K562 (cell line): ENCODE data around the gene FHIT. TPM values are rescaled to one million over a fixed set of nuclear protein-coding genes. Genes with fewer than 3 reads are reported as not detected.

Experiments
- ATAC-seq: fragments of 200-7000 bp; cut with Tn5 transposase; 3 replicates; pipeline ENCODE4 v1.9.1; 2020; ENCODE audit warnings: moderate library complexity
- BruUV-seq: library from RNA; stranded (reverse); fragments of 400-500 nt; replicated peaks from 2 replicates; lab custom pipeline; 2021; lab: Mats Ljungman, UMichigan
- CTCF ChIA-PET: fragments of 300-600 bp; formaldehyde crosslinking; extraction: SDS; loops from one replicate; lab custom pipeline; 2021; ENCODE audit warnings: low intra/inter-chr PET ratio; lab: Yijun Ruan, JAX
- POLR2A ChIA-PET: fragments of 300-600, 350-650 bp; sonication (Branson Sonifier 250); formaldehyde crosslinking; extraction: SDS; loops from one replicate; lab custom pipeline; 2021; ENCODE audit warnings: antibody characterized with exemption, inconsistent platforms; lab: Yijun Ruan, JAX
- DNase-seq, 4 experiments: peaks; one replicate each; pipeline versions ENCODE4 v3.0.0 to v3.0.0-alpha.2; 2011 to 2018; ENCODE audit warnings: low spot score in 3 of 4, mixed read lengths in 3 of 4; ENCODE audit errors: extremely low read depth in 1 of 4
- FAIRE-seq: peaks from 2 replicates; lab custom pipeline; 2011; peaks lifted over from hg19 to GRCh38; lab: Jason Lieb, UNC
- H2AFZ ChIP-seq: 2 replicates; pipeline ENCODE4 v1.6.0; 2011; ENCODE audit warnings: low read depth, low read length, control low read depth, inconsistent platforms
- H3K27ac ChIP-seq: fragments of 200-600 bp; 3 replicates; pipeline ENCODE4 v1.8.0; 2011; ENCODE audit warnings: low read depth, mild to moderate bottlenecking, control low read depth, inconsistent platforms, low read length, moderate library complexity, mixed read lengths; ENCODE audit errors: extremely low read depth
- H3K27me3 ChIP-seq, 2 experiments: fragments of 300-600 bp in 1 of 2; 2 replicates in 1 of 2; 3 replicates in 1 of 2; pipeline versions ENCODE4 v1.6.0 to v1.8.0; 2011; ENCODE audit warnings: inconsistent platforms in 2 of 2, low read length in 2 of 2, mild to moderate bottlenecking in 1 of 2, mixed read lengths in 1 of 2, moderate library complexity in 1 of 2; ENCODE audit not compliant: control insufficient read depth in 2 of 2, insufficient read depth in 2 of 2
- H3K36me3 ChIP-seq: fragments of 300-600 bp; 3 replicates; pipeline ENCODE4 v1.8.0; 2011; ENCODE audit warnings: mild to moderate bottlenecking, low read length, inconsistent platforms; ENCODE audit not compliant: control insufficient read depth, insufficient read depth
- H3K4me1 ChIP-seq, 2 experiments: fragments of 200-600 bp in 1 of 2; replicated peaks in 1 of 2; 2 replicates in 1 of 2; 3 replicates in 1 of 2; pipeline versions ENCODE4 v1.5.1 to v1.8.0; 2011; ENCODE audit warnings: inconsistent platforms in 2 of 2, low read length in 2 of 2, mild to moderate bottlenecking in 1 of 2, mixed read lengths in 1 of 2, moderate library complexity in 1 of 2; ENCODE audit not compliant: control insufficient read depth in 2 of 2, insufficient read depth in 2 of 2
- H3K4me2 ChIP-seq: 2 replicates; pipeline ENCODE4 v1.6.1; 2011; ENCODE audit warnings: low read length, control low read depth, inconsistent platforms, mixed read lengths; ENCODE audit not compliant: insufficient read depth
- H3K4me3 ChIP-seq: fragments of 200-600 bp; sonication (generic), shearing (Covaris generic); 2 replicates; pipeline ENCODE4 v1.5.1; 2016; ENCODE audit warnings: control low read depth, inconsistent platforms
- H3K79me2 ChIP-seq: fragments of 200-600 bp; 3 replicates; pipeline ENCODE4 v1.8.0; 2011; ENCODE audit warnings: low read length, inconsistent platforms; ENCODE audit not compliant: control insufficient read depth, insufficient read depth
- H3K9ac ChIP-seq, 2 experiments: 2 replicates each; pipeline versions ENCODE4 v1.6.0 to v1.6.1; 2011; ENCODE audit warnings: low read depth in 2 of 2, low read length in 2 of 2, control low read depth in 1 of 2, inconsistent platforms in 1 of 2, mild to moderate bottlenecking in 1 of 2, mixed read lengths in 1 of 2; ENCODE audit not compliant: insufficient read depth in 1 of 2
- H3K9me1 ChIP-seq: one replicate; pipeline ENCODE4 v1.6.0; 2011; ENCODE audit warnings: inconsistent platforms, mild to moderate bottlenecking, low read length, moderate library complexity; ENCODE audit not compliant: control insufficient read depth, insufficient read depth
- H3K9me3 ChIP-seq: replicated peaks from 2 replicates; pipeline ENCODE4 v1.5.1; 2011; ENCODE audit warnings: low read depth, low read length, inconsistent platforms; ENCODE audit not compliant: control insufficient read depth, insufficient read depth
- H4K20me1 ChIP-seq: replicated peaks from 2 replicates; pipeline ENCODE4 v1.6.1; 2011; ENCODE audit warnings: low read length, inconsistent platforms, mixed read lengths; ENCODE audit not compliant: control insufficient read depth, insufficient read depth
- FOXA3 ChIP-seq, 2 experiments: fragments of 450-650 bp in 1 of 2; sonication (generic) in 1 of 2; formaldehyde crosslinking; IDR thresholded peaks in 1 of 2; conservative IDR thresholded peaks in 1 of 2; 2 replicates each; pipeline versions ENCODE4 v1.4.0 to v1.8.0; 2020 to 2022; ENCODE audit warnings: mild to moderate bottlenecking in 2 of 2, missing genetic modification reagents in 1 of 2
- HMBOX1 ChIP-seq: sonication (generic); IDR thresholded peaks from 2 replicates; pipeline ENCODE4 v1.6.1; 2016
- MAFK ChIP-seq: IDR thresholded peaks from 2 replicates; pipeline ENCODE4 v1.6.1; 2011; ENCODE audit warnings: low read length, improper control_type of control experiment
- PHTF2 ChIP-seq: fragments of 250-450 bp; sonication (Bioruptor Pico); IDR thresholded peaks from 2 replicates; pipeline ENCODE4 v1.5.0; 2021; ENCODE audit warnings: mild to moderate bottlenecking
- POLR2A ChIP-seq: fragments of 450-650 bp; conservative IDR thresholded peaks from 2 replicates; pipeline ENCODE4 v1.6.1; 2016
- SAP30 ChIP-seq: fragments of 200-600 bp; sonication (generic); IDR thresholded peaks from 2 replicates; pipeline ENCODE4 v1.6.1; 2012; ENCODE audit warnings: borderline replicate concordance, low read depth, mild to moderate bottlenecking, moderate library complexity, low read length, control low read depth, inconsistent platforms; ENCODE audit not compliant: insufficient read depth, poor library complexity, severe bottlenecking
- WGBS: fragments of 100-300 bp; shearing (Covaris generic); methylation state at CpG from one replicate; pipeline ENCODE4 v1.1.6; 2016; ENCODE audit warnings: low coverage, mixed read lengths; ENCODE audit not compliant: insufficient coverage; ENCODE audit errors: missing lambda C conversion rate; 5-methylcytosine and 5-hydroxymethylcytosine counted together
- in situ Hi-C: fragments of 300-500 bp; cut with MboI; formaldehyde crosslinking; loops from 4 replicates; pipeline ENCODE4 v1.15.0; 2018; ENCODE audit warnings: inconsistent platforms, mixed read lengths
- intact Hi-C: fragments of 100-400 bp; cut with micrococcal nuclease; formaldehyde crosslinking; loops from 2 replicates; pipeline ENCODE4 v1.14.2; 2022
- polyA plus RNA-seq, 8 experiments: library from polyadenylated mRNA; depleted of rRNA in 4 of 8; stranded (reverse) in 5 of 8; unstranded in 3 of 8; fragments of >200 nt; fragmentation: Nextera tagmentation in 2 of 8; fragmentation: Illumina TruSeq in 1 of 8; extraction: Ambion mirVana in 2 of 8; extraction: Trizol in 1 of 8; gene quantifications; 2 replicates each; pipeline versions ENCODE4 v1.2.1 to v1.2.3, GENCODE V29; 2011 to 2014; ENCODE audit warnings: inconsistent platforms in 1 of 8, missing spikeins in 1 of 8
- total RNA-seq, 7 experiments: library from RNA; depleted of rRNA in 6 of 7; stranded (reverse); fragments of >200 nt in 6 of 7; fragmentation: Illumina TruSeq in 2 of 7; extraction: Trizol in 2 of 7; gene quantifications; 2 replicates each; pipeline versions ENCODE4 v1.2.1 to v1.2.3, GENCODE V29; 2011 to 2021; ENCODE audit warnings: low replicate concordance in 1 of 7
- TF ChIP-seq, protein P1 (sequence below): fragments of 450-650 bp; formaldehyde crosslinking; IDR thresholded peaks from 2 replicates; pipeline ENCODE4 v1.4.0; 2022; ENCODE audit warnings: missing genetic modification characterization

FHIT gene
- total and polyA plus RNA-seq, 9 of the 15 experiments (the other 6 are each of a cell fraction or from before 2014, with no cell fraction given), result 1.7 to 9.1 (median 4.3) TPM

GRCh38 chr3:60633644-60634043 is 617.6 kb downstream of the FHIT start:
- in situ Hi-C loops, result no loop called here

More at GRCh38 chr3:60633644-60634043, 617.6 kb downstream of the FHIT start:
- intact Hi-C loops, result no loop called here
- Histone ChIP-seq H3K4me3 (no peak overlapping the region), H3K4me2 (no peak overlapping the region), H3K9ac (no peak overlapping the region), H3K27ac (no peak overlapping the region), H3K79me2 (no peaks in the 10 kb centered on the region), H3K9me1 (no peaks in the 10 kb centered on the region), H3K27me3 (no peaks in the 10 kb centered on the region), H2AFZ (no peak overlapping the region), H3K4me1 (no peaks in the 10 kb centered on the region), H3K36me3 (no peaks in the 10 kb centered on the region), H3K9me3 (no peaks in the 10 kb centered on the region), H4K20me1 (no peaks in the 10 kb centered on the region)
- DNase-seq (no peak), FAIRE-seq (no peak), ATAC-seq (no peak)
- no TSS peak for BruUV-seq
- WGBS, result 0% methylated on average over 4 of the region's 9 CpGs
- ChIA-PET POLR2A (interaction anchor here (0.6 kb wide), 1 partner anchor 1668 kb away, joined by 3 read pairs; no protein-coding TSS in a partner anchor), CTCF (no interaction called here)
- TF ChIP-seq FOXA3 (CRISPR knock-in tag; conservative IDR thresholded peaks at IDR 0.05 in 1 of 2, IDR thresholded peaks at IDR 0.05 in 1 of 2), result no peak
- no peak for TF ChIP-seq HMBOX1
- TF ChIP-seq, protein P1, sequence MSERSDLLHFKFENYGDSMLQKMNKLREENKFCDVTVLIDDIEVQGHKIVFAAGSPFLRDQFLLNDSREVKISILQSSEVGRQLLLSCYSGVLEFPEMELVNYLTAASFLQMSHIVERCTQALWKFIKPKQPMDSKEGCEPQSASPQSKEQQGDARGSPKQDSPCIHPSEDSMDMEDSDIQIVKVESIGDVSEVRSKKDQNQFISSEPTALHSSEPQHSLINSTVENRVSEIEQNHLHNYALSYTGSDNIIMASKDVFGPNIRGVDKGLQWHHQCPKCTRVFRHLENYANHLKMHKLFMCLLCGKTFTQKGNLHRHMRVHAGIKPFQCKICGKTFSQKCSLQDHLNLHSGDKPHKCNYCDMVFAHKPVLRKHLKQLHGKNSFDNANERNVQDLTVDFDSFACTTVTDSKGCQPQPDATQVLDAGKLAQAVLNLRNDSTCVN (CRISPR knock-in tag), result no peak
- TF ChIP-seq MAFK, result no peak
- TF ChIP-seq SAP30, result no peak
- TF ChIP-seq POLR2A, result no peak
- no peak for TF ChIP-seq PHTF2
